Amygdala (tissue), 56 donors: ENCODE data around the gene ARAP1.

ENCODE experiments used
- DNase-seq, 56 donors: peaks; one replicate each; lab custom pipeline; 2025; lab: John Stamatoyannopoulos, UW

The ARAP1 gene

GRCh38 chr11:72780296-72781062 lies 28.3 kb upstream of the ARAP1 start:
- DNase-seq, result no peak

GRCh38 chr11:72779495-72780128 lies 27.4 kb upstream of the ARAP1 start:
- DNase-seq, result no peak

- no peak for DNase-seq
Measured at GRCh38 chr11:72778535-72779494, 26.6 kb upstream of the ARAP1 start.

GRCh38 chr11:72777755-72778278 lies 25.6 kb upstream of the ARAP1 start:
- DNase-seq, result peak in 9 of 56 donors; percentile 17 to 50 (median 37)

- peak in 44 of 56 donors; percentile 24 to 86 (median 60) for DNase-seq
Measured at GRCh38 chr11:72776844-72777754, 24.9 kb upstream of the ARAP1 start.

- DNase-seq, result no peak
Measured at GRCh38 chr11:72776117-72776843, 24.1 kb upstream of the ARAP1 start.

- no peak for DNase-seq
Measured at GRCh38 chr11:72775288-72776110, 23.3 kb upstream of the ARAP1 start.

- no peak for DNase-seq
Measured at GRCh38 chr11:72774499-72774898, 22.3 kb upstream of the ARAP1 start.

GRCh38 chr11:72773696-72774095 lies 21.5 kb upstream of the ARAP1 start:
- no peak for DNase-seq

GRCh38 chr11:72773291-72773690 lies 21.1 kb upstream of the ARAP1 start:
- peak in 36 of 56 donors; percentile 20 to 77 (median 44) for DNase-seq

- DNase-seq, result no peak
Measured at GRCh38 chr11:72772059-72772458, 19.9 kb upstream of the ARAP1 start.

GRCh38 chr11:72771507-72771906 lies 19.3 kb upstream of the ARAP1 start:
- DNase-seq, result peak in 1 of 56 donors; percentile 16

GRCh38 chr11:72770799-72771198 lies 18.6 kb upstream of the ARAP1 start:
- no peak for DNase-seq

GRCh38 chr11:72769680-72770079 lies 17.5 kb upstream of the ARAP1 start:
- DNase-seq, result no peak

- DNase-seq, result no peak
Measured at GRCh38 chr11:72768581-72768980, 16.4 kb upstream of the ARAP1 start.

- no peak for DNase-seq
Measured at GRCh38 chr11:72767203-72768062, 15.2 kb upstream of the ARAP1 start.
